A549 (cell line): ENCODE results near the gene TTC21A. TPM values are rescaled to one million over a fixed set of nuclear protein-coding genes. Genes with fewer than 3 reads are reported as not detected.

Experiments used
- ATAC-seq, 2 experiments: fragments of 200-7000 bp in 1 of 2; fragments of >200 bp in 1 of 2; cut with Nextera tagmentation in 1 of 2; cut with Tn5 transposase in 1 of 2; 3 replicates each; pipeline versions ENCODE4 v1.8.0 to v1.9.1; 2018 to 2020; ENCODE audit warnings: mild to moderate bottlenecking in 1 of 2, moderate library complexity in 1 of 2
- CTCF ChIA-PET: fragments of 300-600 bp; sonication (Branson Sonifier 250); formaldehyde crosslinking; extraction: SDS; loops from one replicate; lab custom pipeline; 2021; ENCODE audit warnings: antibody characterized with exemption, inconsistent platforms; lab: Yijun Ruan, JAX
- POLR2A ChIA-PET: fragments of 350-600 bp; formaldehyde crosslinking; extraction: SDS; loops from one replicate; lab custom pipeline; 2021; ENCODE audit warnings: antibody characterized with exemption, inconsistent platforms; lab: Yijun Ruan, JAX
- DNase-seq, 2 experiments: peaks; one replicate each; pipeline versions ENCODE4 v3.0.0 to v3.0.0-alpha.2; 2011 to 2016; ENCODE audit warnings: low read depth in 1 of 2, low spot score in 1 of 2
- FAIRE-seq: peaks from 2 replicates; lab custom pipeline; 2011; peaks lifted over from hg19 to GRCh38; lab: Jason Lieb, UNC
- H3K27ac ChIP-seq, 2 experiments: fragments of >200 bp; sonication (Bioruptor Twin); formaldehyde crosslinking; 3 replicates each; pipeline ENCODE4 v1.5.1; 2016 to 2017
- H3K4me1 ChIP-seq: fragments of >200 bp; sonication (Bioruptor Twin); formaldehyde crosslinking; 3 replicates; pipeline ENCODE4 v1.6.1; 2016
- H3K4me2 ChIP-seq: fragments of >200 bp; sonication (Bioruptor Twin); formaldehyde crosslinking; 3 replicates; pipeline ENCODE4 v1.6.1; 2016
- H3K4me3 ChIP-seq: fragments of >200 bp; sonication (Bioruptor Twin); formaldehyde crosslinking; 3 replicates; pipeline ENCODE4 v1.5.1; 2016
- H3K9me3 ChIP-seq: fragments of >200 bp; sonication (Bioruptor Twin); formaldehyde crosslinking; 3 replicates; pipeline ENCODE4 v1.6.1; 2016
- CBX2 ChIP-seq: fragments of 200-600 bp; sonication (generic); IDR thresholded peaks from 2 replicates; pipeline ENCODE4 v1.6.1; 2016; ENCODE audit warnings: low read depth, mild to moderate bottlenecking, borderline replicate concordance
- CBX8 ChIP-seq: fragments of 200-600 bp; sonication (generic); IDR thresholded peaks from 2 replicates; pipeline ENCODE4 v1.6.1; 2016
- CHD2 ChIP-seq: fragments of 150-350 bp; IDR thresholded peaks from 2 replicates; pipeline ENCODE4 v1.6.1; 2014; ENCODE audit warnings: low read length; ENCODE audit not compliant: partially characterized antibody
- EP300 ChIP-seq, 2 experiments: fragments of >200 bp; sonication (Bioruptor Twin); formaldehyde crosslinking; IDR thresholded peaks; 2 replicates in 1 of 2; 3 replicates in 1 of 2; pipeline ENCODE4 v1.6.1; 2016 to 2017
- FOSL2 ChIP-seq, 2 experiments: fragments of 450-650 bp in 1 of 2; fragments of >200 bp in 1 of 2; sonication (Bioruptor Twin) in 1 of 2; formaldehyde crosslinking; IDR thresholded peaks; 2 replicates each; pipeline versions ENCODE4 v1.5.0 to v1.6.1; 2016 to 2020; ENCODE audit warnings: mild to moderate bottlenecking in 1 of 2, moderate library complexity in 1 of 2
- GATA3 ChIP-seq: IDR thresholded peaks from 2 replicates; pipeline ENCODE4 v1.6.1; 2012; ENCODE audit warnings: borderline replicate concordance
- HDAC2 ChIP-seq: fragments of 200-600 bp; sonication (generic); IDR thresholded peaks from 2 replicates; pipeline ENCODE4 v1.6.1; 2016
- HEYL ChIP-seq: fragments of 250-450 bp; sonication (Bioruptor Pico); IDR thresholded peaks from 2 replicates; pipeline ENCODE4 v1.8.0; 2021; ENCODE audit warnings: mild to moderate bottlenecking, moderate library complexity
- HOXA7 ChIP-seq: fragments of 250-450 bp; sonication (Bioruptor Pico); IDR thresholded peaks from 2 replicates; pipeline ENCODE4 v1.5.0; 2020; ENCODE audit warnings: mild to moderate bottlenecking, moderate library complexity
- JUNB ChIP-seq: fragments of >200 bp; sonication (Bioruptor Twin); formaldehyde crosslinking; IDR thresholded peaks from 2 replicates; pipeline ENCODE4 v1.6.1; 2016
- NR3C1 ChIP-seq: fragments of >200 bp; sonication (Bioruptor Twin); formaldehyde crosslinking; IDR thresholded peaks from 3 replicates; pipeline ENCODE4 v1.6.1; 2017
- POLR2A ChIP-seq: IDR thresholded peaks from 2 replicates; pipeline ENCODE4 v1.6.1; 2012; ENCODE audit warnings: mild to moderate bottlenecking, low read length
- POLR2AphosphoS2 ChIP-seq: conservative IDR thresholded peaks from 2 replicates; pipeline ENCODE4 v1.6.1; 2012; ENCODE audit warnings: low read length, improper control_type of control experiment, inconsistent platforms
- RCOR1 ChIP-seq: fragments of 150-350 bp; IDR thresholded peaks from 2 replicates; pipeline ENCODE4 v1.6.1; 2014; ENCODE audit warnings: antibody characterized with exemption, low read length, low read depth
- SMC3 ChIP-seq: fragments of >200 bp; sonication (Bioruptor Twin); formaldehyde crosslinking; IDR thresholded peaks from 3 replicates; pipeline ENCODE4 v1.6.1; 2018; ENCODE audit warnings: inconsistent platforms
- TP53 ChIP-seq: fragments of 250-450 bp; sonication (Bioruptor Pico); IDR thresholded peaks from 2 replicates; pipeline ENCODE4 v1.5.0; 2021; ENCODE audit warnings: mild to moderate bottlenecking, moderate library complexity
- ZC3H11A ChIP-seq: fragments of 450-650 bp; IDR thresholded peaks from 2 replicates; pipeline ENCODE4 v1.6.1; 2014; ENCODE audit warnings: antibody characterized with exemption, mild to moderate bottlenecking
- ZNF302 ChIP-seq: fragments of 250-450 bp; sonication (Bioruptor Pico); IDR thresholded peaks from 2 replicates; pipeline ENCODE4 v1.9.0; 2021; ENCODE audit warnings: inconsistent platforms, mild to moderate bottlenecking, moderate library complexity
- ZSCAN20 ChIP-seq: fragments of 250-450 bp; sonication (Bioruptor Pico); IDR thresholded peaks from 2 replicates; pipeline ENCODE4 v1.8.0; 2022; ENCODE audit warnings: mild to moderate bottlenecking, moderate library complexity
- WGBS: methylation state at CpG from one replicate; pipeline ENCODE4 v1.1.6; 2017; ENCODE audit errors: missing lambda C conversion rate; 5-methylcytosine and 5-hydroxymethylcytosine counted together
- polyA plus RNA-seq, 4 experiments: library from polyadenylated mRNA; depleted of rRNA in 3 of 4; stranded (reverse); fragments of >200 nt; fragmentation: RNase III in 1 of 4; extraction: RNeasy Plus Mini Kit Qiagen cat#74134 plus additional on column Dnase treatment in 1 of 4; gene quantifications; 2 replicates in 3 of 4; 3 replicates in 1 of 4; pipeline ENCODE4 v1.2.3, GENCODE V29; 2011 to 2017
- TF ChIP-seq, protein P1 (sequence below): fragments of 150-350 bp; IDR thresholded peaks from 2 replicates; pipeline ENCODE4 v1.6.1; 2014; ENCODE audit warnings: low read depth, mild to moderate bottlenecking, low read length
- TF ChIP-seq, protein P2 (sequence below): fragments of 250-450 bp; sonication (Bioruptor Pico); IDR thresholded peaks from 2 replicates; pipeline ENCODE4 v1.5.0; 2021; ENCODE audit warnings: mild to moderate bottlenecking, moderate library complexity, borderline replicate concordance
- TF ChIP-seq, protein P3 (sequence below): fragments of >200 bp; sonication (Bioruptor Twin); formaldehyde crosslinking; IDR thresholded peaks from 3 replicates; pipeline ENCODE4 v1.6.1; 2016
- TF ChIP-seq, protein P4 (sequence below): fragments of 450-650 bp; IDR thresholded peaks from 2 replicates; pipeline ENCODE4 v1.6.1; 2014; ENCODE audit warnings: antibody characterized with exemption
- TF ChIP-seq, protein P5 (sequence below): fragments of 200-600 bp; sonication (generic); IDR thresholded peaks from 2 replicates; pipeline ENCODE4 v1.6.1; 2016; ENCODE audit warnings: antibody characterized with exemption, mild to moderate bottlenecking, moderate library complexity

The TTC21A gene
- polyA plus RNA-seq, 2 of the 4 experiments (the other 2 are of a cell fraction): 1.1 to 1.4 TPM

DNA sequence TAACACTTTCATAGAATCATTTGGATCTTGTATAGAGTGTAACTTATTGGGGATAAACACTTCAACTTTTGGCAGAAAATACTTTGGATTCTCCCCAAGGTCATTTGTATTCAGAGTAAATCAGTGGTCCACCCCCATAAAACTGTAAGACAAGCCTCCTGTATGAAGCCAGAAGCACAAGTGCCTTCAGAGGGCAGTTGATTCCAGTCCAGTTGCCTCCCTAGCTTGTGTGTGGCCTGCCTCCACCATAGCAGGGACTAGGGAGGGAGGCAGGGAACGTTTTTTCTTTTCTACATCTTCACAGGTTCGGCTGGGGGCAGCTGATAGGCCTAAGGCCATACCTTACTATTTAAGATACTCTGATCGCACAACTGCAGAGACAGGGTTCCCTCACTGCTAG, 11.7 kb upstream of the TTC21A start (continued):
- TF ChIP-seq, protein P1, sequence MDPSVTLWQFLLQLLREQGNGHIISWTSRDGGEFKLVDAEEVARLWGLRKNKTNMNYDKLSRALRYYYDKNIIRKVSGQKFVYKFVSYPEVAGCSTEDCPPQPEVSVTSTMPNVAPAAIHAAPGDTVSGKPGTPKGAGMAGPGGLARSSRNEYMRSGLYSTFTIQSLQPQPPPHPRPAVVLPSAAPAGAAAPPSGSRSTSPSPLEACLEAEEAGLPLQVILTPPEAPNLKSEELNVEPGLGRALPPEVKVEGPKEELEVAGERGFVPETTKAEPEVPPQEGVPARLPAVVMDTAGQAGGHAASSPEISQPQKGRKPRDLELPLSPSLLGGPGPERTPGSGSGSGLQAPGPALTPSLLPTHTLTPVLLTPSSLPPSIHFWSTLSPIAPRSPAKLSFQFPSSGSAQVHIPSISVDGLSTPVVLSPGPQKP: no peak
- TF ChIP-seq SMC3 (no peak), POLR2A (no peak), HOXA7 (CRISPR knock-in tag) (no peak)

DNA sequence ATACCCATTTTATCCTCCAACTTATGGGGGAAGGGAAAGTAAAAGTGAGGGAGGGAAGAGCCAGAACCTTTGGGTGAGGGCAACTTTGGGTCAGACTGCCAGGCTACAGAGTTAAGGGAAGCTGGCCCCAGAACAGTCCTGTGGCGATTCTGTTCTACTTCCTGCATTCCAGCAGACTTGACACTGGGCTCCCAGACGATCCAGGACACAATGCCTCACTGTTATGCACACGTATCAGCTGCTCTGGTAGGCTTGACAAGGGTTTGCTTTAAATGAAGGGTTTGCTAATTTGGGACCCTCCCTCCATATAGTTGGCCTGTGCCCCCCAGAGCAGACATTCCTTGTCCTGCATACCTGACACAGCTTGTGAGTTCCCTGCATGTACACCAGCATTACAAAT, 10.7 kb upstream of the TTC21A start:
- no peak for ATAC-seq
- H3K27ac ChIP-seq: no peak overlapping the region
- TF ChIP-seq JUNB (no peak), HDAC2 (no peak), CBX8 (no peak), FOSL2 (IDR thresholded peaks at IDR 0.05) (no peak), FOSL2 (CRISPR knock-in tag; IDR thresholded peaks at IDR 0.05) (no peak), HEYL (CRISPR knock-in tag) (no peak), NR3C1 (no peak), EP300 (IDR thresholded peaks at IDR 0.05) (no peak), GATA3 (no peak), RCOR1 (no peak), CBX2 (no peak)
- TF ChIP-seq, protein P2, sequence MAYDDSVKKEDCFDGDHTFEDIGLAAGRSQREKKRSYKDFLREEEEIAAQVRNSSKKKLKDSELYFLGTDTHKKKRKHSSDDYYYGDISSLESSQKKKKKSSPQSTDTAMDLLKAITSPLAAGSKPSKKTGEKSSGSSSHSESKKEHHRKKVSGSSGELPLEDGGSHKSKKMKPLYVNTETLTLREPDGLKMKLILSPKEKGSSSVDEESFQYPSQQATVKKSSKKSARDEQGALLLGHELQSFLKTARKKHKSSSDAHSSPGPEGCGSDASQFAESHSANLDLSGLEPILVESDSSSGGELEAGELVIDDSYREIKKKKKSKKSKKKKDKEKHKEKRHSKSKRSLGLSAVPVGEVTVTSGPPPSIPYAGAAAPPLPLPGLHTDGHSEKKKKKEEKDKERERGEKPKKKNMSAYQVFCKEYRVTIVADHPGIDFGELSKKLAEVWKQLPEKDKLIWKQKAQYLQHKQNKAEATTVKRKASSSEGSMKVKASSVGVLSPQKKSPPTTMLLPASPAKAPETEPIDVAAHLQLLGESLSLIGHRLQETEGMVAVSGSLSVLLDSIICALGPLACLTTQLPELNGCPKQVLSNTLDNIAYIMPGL (CRISPR knock-in tag): no peak
- TF ChIP-seq, protein P3, sequence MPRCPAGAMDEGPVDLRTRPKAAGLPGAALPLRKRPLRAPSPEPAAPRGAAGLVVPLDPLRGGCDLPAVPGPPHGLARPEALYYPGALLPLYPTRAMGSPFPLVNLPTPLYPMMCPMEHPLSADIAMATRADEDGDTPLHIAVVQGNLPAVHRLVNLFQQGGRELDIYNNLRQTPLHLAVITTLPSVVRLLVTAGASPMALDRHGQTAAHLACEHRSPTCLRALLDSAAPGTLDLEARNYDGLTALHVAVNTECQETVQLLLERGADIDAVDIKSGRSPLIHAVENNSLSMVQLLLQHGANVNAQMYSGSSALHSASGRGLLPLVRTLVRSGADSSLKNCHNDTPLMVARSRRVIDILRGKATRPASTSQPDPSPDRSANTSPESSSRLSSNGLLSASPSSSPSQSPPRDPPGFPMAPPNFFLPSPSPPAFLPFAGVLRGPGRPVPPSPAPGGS: no peak
- TF ChIP-seq, protein P4, sequence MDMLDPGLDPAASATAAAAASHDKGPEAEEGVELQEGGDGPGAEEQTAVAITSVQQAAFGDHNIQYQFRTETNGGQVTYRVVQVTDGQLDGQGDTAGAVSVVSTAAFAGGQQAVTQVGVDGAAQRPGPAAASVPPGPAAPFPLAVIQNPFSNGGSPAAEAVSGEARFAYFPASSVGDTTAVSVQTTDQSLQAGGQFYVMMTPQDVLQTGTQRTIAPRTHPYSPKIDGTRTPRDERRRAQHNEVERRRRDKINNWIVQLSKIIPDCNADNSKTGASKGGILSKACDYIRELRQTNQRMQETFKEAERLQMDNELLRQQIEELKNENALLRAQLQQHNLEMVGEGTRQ: no peak
- CTCF ChIA-PET: interaction anchor here (0.6 to 14.1 kb wide), 3 partner anchors 21 to 193 kb away, joined by 3 to 164 read pairs (median 7); no protein-coding TSS in a partner anchor
- H3K4me2 ChIP-seq: no peak overlapping the region
- POLR2A ChIA-PET: no interaction called here
- no peak for DNase-seq
- no peaks in the 10 kb centered on the region for H3K9me3 ChIP-seq
- H3K4me3 ChIP-seq: no peak overlapping the region
- FAIRE-seq: no peak
- no peaks in the 10 kb centered on the region for H3K4me1 ChIP-seq
- 74% methylated on average over 3 of the region's 3 CpGs for WGBS

DNA sequence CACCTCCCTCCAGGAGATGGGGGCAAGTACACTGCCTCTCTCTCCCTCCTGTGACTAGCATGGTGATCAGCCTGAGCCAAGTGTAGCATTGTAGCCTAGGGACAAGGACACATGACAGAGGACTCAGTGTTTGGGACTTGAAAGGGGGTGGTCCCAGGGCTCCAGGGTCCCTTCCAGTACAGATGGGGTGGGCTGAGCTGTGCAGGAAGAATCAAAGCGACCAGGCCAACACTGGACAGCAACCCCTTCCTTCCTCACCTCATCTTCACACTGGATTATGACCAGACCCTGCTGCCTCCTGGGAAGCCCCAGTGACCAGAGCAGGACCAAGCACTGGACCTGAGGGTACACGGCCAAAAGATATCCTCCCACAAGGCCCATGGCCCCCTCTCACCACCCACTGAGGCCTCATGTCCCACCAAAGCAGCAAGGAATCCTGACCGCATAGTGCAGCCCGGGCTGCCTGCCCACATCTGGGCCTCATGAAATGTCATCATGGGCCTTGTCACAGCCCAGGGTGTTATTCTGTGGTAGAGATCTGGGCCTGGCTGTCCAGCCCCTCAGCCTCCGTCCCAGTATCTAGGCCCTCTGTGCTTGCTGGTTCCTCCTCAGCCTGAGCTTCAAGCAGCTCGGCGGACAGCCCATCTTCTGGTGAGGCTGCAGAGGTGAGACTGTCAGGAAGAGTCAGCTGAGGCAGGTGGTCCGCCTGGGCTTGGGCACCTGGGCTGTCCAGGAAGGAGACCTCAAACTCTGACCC, 9.6 kb upstream of the TTC21A start:
- 77% methylated on average over 4 of the region's 8 CpGs for WGBS
- Histone ChIP-seq H3K9me3 (no peaks in the 10 kb centered on the region), H3K4me3 (no peak overlapping the region), H3K27ac (no peak overlapping the region), H3K4me1 (no peaks in the 10 kb centered on the region), H3K4me2 (no peak overlapping the region)
- ChIA-PET CTCF (interaction anchor here (1.8 to 14.1 kb wide), 2 partner anchors 29 to 192 kb away, joined by 7 to 164 read pairs; no protein-coding TSS in a partner anchor), POLR2A (no interaction called here)
- DNase-seq (no peak), FAIRE-seq (no peak), ATAC-seq (no peak)
- TF ChIP-seq, protein P5, sequence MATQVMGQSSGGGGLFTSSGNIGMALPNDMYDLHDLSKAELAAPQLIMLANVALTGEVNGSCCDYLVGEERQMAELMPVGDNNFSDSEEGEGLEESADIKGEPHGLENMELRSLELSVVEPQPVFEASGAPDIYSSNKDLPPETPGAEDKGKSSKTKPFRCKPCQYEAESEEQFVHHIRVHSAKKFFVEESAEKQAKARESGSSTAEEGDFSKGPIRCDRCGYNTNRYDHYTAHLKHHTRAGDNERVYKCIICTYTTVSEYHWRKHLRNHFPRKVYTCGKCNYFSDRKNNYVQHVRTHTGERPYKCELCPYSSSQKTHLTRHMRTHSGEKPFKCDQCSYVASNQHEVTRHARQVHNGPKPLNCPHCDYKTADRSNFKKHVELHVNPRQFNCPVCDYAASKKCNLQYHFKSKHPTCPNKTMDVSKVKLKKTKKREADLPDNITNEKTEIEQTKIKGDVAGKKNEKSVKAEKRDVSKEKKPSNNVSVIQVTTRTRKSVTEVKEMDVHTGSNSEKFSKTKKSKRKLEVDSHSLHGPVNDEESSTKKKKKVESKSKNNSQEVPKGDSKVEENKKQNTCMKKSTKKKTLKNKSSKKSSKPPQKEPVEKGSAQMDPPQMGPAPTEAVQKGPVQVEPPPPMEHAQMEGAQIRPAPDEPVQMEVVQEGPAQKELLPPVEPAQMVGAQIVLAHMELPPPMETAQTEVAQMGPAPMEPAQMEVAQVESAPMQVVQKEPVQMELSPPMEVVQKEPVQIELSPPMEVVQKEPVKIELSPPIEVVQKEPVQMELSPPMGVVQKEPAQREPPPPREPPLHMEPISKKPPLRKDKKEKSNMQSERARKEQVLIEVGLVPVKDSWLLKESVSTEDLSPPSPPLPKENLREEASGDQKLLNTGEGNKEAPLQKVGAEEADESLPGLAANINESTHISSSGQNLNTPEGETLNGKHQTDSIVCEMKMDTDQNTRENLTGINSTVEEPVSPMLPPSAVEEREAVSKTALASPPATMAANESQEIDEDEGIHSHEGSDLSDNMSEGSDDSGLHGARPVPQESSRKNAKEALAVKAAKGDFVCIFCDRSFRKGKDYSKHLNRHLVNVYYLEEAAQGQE: no peak
- TF ChIP-seq RCOR1 (no peak), POLR2AphosphoS2 (no peak), TP53 (CRISPR knock-in tag) (no peak), HOXA7 (CRISPR knock-in tag) (no peak), POLR2A (no peak), ZC3H11A (no peak), CHD2 (no peak), NR3C1 (no peak), SMC3 (no peak), CBX2 (no peak), ZNF302 (CRISPR knock-in tag) (no peak), HDAC2 (no peak), ZSCAN20 (CRISPR knock-in tag) (no peak)
- TF ChIP-seq, protein P1: no peak
